NCI-H187 treated with DMSO at 0.1 percent for 48 hours (cell line): ENCODE measurements around the gene RAB11FIP3.

ENCODE experiments used
- DNase-seq: peaks from one replicate; lab custom pipeline; 2025; lab: John Stamatoyannopoulos, UW

The RAB11FIP3 gene

DNA sequence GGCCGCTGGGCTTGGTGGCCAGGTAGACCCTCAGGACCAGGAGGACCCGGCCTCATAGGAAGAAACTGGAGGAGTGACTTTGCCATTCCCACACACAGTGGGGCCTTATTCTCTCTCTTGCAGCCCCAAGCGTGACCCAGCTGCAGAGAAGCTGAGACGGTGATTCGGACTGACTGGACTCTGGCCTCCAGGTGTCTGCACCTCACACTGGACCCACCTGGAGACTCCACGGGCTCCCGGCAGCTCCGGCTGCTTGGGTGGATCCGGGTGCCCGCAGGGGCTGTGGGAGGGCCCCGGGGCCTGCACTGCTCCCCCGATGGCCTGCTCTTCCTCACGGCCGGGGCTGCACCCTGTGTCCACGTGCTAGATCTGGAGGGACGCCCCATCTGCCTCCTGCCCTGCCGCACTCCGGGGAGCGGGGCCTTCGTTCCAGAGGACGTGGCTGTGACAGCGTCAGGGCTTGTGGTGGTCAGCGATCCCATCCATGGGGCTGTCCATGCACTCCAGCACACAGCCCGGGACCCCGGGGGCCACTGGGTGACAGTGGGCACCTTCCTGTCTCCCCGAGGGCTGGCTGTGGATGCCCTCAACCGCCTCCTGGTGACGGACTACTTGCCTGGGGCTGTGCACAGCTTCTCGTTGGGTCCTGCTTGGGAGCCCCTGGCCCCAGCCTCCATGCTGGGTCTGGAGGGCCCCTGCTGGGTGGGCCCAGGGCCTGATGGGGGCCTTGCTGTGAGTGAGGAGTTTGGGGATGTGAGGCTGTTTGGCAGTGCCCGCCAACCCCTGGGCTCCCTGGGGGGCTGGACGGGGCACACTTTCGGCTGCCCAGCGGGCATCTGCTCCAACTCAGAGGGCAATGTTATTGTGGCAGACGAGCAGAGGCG is 142.2 kb downstream of the RAB11FIP3 start:
- no peak for DNase-seq

DNA sequence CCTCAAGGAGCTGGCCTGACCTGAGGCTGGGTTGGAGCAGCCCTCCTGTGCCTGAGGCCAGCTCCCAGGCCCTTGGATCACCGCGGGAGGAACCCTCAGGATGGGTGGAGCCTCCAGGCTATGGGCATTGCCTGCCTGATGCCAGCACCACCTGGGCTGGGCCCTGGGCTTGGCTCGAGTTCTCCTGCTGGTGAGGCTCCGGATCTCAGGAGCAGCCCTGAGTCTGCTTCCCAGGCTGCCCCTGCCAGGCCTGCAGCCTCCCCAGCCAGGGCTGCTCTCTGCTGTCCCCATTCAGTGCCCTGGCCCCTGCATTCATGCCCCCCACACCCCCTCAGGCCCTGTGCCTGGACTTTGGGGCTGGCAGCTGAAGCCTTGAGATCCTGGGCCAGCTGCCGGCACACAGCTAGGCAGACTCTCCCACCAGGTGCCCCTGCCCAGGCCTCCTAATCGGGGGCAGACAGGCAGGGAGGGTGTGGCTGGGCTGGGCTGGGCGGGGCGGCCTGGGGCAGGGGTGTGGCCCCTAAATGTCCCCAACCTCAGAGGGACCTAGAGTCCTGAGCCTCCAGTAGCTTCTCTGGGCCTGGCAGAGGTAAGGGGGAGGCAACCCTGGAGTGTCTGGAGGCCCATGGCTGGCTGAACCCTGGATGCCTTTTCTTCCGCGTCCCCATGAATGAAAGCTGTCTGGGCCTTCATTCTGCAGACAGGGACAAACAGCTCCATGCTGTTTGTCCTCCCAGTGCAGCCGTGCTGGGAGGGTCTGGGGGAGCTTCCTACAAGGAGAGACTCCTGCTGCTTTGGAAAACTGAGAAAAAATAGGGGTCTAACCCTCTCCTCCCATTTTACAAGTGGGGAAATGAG is 143.2 kb downstream of the RAB11FIP3 start:
- no peak for DNase-seq

DNA sequence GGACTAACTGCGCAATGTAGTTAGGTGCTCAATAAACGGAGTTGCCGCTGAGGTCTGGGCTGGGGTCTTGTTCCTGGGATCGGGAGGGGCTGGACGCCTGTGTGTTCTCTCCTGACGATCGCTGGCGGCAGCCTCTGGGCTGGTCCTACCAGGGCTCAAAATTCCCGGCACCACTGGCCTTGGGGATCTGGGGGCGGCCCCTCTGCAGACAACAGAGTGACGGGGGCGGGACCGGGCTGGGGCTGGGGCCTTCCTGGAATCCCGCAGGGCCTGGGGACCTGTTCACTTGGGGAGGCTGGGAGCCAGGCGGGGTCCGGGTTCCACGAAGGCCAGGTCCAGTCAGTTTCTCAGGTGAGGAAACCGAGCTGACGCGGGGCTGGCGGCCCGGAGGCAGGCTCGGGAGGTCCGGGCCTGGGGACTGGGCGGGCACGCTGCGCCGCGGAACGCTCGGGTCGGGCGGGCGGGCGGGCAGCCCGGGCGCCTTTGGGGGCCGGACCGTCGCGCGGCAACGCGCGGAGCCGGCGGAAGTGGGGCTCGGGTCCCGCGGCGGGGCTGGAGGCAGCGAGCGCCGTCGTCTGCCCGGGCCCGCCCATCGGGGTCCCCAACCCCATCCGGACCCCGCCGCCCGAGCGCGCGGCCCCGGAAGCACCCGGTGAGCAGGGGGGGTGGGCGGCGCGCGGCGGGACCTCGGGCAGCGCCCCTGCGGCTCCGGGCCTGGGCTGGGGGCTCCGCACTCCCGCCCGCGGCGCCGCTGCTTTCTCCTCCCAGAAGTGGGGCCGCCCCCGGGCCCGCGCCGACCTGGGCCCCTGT is 144.2 kb downstream of the RAB11FIP3 start, which contains the start of gene PIGQ:
TSS of gene PIGQ (plus strand) at position 524 of the 810 bp plus-strand sequence. CDS start 4,107 bp downstream, outside the sequence.
- no peak for DNase-seq
